ENCODE results near the gene STK17B.

STK17B gene

DNA sequence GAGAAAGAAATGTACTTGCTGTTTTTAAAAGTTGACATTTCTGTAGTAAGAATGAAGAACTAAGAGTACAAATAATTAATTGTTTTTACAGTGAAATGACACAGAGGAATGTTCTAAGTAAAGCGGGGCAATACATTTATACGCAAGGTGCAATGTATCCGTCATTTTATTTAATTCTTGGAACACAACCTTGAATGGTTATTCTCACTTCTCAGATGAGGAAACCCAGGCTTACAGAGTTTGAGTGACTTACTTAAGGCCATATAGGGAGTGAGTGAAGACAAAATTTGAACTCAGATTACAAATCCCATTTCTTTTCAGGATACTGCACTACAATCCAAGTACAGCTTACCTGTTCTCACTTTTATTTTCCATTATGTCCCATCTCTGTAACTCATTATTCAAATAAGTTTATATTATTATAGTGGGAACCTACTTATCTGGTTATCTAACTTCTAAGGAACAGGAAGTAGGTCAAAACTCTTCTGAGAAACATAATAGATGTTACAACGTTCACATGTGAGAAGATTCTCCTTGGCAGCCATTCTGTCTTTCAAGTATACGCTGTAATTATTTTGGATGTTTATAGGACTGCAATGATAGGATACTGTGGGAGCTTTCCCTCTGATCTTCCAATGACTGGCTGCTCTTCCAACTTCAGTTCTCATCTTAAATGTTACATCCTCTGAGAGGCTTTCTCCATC, 12.3 kb upstream of the STK17B start:
- no peak for DNase-seq

DNA sequence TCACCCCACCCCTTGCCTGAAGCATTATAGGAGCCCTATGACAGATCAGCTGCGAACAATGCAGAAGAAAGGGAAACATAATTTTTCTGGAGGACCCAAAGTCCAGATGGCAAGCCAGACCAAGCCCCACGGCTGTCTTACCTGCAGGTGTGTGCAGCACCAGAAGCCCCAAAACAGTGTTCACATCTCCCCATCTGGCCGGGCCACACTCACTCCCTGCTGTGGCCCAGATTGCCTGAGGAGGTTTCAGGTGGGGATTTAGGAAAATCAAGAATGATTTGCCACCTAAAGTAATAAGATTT, 11.7 kb upstream of the STK17B start:
- DNase-seq: no peak

GRCh38 chr2:196182439-196183171, 11.2 kb upstream of the STK17B start:
- DNase-seq: no peak

DNA sequence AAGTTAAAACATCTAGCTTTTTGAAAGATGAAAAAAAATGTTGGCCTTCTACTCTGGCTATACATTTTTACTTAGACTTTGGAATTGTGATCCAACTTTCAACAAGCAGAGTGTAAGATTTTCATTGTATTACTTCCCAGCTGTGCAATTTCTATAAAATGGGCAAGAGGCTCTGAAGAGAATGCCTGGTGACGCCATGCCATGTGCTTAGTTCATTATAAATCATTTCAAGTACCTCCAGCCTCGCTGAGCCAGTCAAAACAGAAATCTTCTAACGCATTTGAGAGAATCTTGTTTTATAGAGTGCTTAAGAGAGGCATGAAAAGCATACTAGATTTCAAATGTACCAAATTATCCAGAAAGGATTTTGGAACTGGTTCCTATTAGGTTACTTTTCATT, 10.1 kb upstream of the STK17B start:
- DNase-seq: no peak

GRCh38 chr2:196177124-196177523, 5.7 kb upstream of the STK17B start:
- no peak for DNase-seq

DNA sequence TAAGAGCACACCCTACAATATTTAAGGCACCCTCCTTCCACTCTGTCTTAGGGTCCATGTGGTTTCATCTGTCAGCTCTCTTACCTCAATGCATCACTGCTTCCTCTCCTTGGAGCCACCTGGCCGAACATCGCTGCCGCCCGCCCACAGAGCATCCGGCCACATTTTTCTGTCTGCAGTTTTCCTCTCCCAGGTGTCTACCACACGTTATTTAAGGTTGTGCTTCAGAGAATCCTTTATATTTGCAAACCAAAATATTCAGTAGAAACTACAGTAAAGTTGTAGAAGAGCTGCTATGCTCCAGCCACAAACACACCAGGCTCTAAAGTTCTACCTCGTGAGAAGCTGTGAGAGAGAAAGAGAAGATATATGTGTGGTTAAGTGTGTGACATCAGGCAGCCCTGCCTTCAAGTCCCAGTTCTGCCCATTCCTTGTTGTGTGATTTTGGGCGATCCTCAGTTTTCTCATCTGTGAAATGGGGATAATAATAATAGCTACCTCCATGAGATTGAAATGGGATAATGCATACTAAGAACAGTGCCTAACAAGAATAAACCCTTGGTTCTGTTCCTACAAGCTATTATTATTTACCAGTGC, 4.9 kb upstream of the STK17B start:
- peak; percentile 85 for DNase-seq

GRCh38 chr2:196174404-196174803, 3.0 kb upstream of the STK17B start:
- no peak for DNase-seq

- DNase-seq: no peak
Observed at GRCh38 chr2:196173505-196173904, 2.1 kb upstream of the STK17B start.

DNA sequence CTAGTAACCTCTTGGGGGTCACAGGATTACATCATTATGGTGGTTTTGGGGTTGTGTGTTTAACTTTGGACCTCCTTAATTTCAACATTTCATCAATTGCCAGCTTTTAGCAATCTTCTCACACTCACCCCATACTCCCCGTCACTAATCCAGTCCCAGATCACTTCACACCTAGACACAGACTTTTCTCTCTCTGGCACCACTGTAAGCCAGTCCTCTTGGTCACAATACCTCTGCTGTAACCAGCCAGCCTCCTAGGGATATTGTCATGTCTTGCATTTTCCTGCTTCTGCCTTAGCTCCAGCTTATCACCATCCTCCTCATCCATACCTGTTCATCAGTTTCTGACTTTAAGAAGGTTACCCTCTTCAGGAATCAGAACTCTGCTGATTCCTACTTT, 1.6 kb upstream of the STK17B start:
- DNase-seq: no peak

DNA sequence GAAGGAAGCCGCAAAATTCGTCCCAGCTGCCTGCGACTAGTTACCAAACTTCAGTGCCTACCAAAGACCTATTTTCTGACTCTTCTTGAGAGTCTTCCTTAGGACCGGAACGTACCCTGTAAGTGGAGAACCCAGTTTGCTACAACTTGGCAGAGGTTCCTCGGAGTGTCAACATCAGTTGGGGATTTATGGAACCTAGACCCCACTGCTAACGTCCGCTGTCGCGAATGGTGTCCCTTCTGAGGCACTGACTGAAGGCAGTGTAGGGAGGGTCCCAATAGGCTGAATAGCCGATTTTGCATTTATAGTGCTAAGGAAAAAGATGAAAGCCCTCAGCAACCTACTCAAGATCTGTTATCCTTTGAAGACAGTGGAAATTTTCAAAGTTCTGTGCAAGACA, 568 bp upstream of the STK17B start:
- no peak for DNase-seq

DNA sequence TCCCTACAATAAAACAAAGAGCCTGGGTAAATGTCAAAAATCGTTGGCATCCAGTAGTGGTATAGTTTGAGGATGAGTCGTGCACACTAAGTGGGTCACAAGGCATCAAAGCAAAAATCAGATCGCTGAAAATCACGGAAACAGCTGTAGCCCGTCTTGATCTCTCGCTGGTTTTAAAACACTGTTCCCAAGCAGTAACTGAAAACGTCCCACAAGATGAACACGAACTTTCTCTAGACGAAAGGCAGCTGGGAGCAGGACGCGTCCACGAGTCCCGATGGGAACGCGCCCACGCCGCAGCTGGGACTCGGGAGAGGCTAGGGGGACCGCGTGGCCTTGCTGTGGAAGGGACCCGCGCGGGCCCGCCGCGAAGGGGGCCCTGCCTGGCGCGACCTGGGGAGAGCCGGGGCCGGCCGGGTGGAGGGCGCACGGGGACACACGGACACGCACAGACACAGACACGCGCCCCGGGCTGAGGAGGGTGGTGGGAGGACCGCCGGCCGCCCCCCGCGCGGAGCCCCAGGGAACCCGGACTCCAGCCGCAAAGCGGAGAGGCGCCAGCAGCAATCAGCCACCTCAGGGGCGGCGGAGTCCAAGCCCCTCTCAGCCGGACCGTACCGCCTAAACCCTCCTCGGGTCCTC, 651 bp downstream of the STK17B start:
- peak; percentile 32 for DNase-seq

GRCh38 chr2:196170213-196170605, 1.2 kb downstream of the STK17B start:
- peak; percentile 40 for DNase-seq

DNA sequence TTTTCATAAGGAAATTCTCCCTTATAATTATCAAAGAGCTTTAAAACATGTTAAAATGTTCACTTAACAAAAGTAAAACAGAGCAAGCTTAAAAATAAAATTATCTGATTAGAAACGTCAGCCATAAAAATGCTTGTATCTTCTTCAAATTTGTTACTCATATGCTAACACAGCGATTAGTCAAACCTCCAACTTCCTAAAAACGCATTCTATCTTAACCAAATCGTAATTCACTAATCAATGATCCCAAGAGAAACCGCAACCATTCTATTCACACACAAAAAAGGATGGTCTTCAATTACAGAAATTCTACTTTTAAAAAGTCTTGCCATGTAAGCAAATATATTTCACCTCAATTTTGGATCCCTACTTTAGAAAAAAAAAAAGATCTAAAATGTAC, 1.9 kb downstream of the STK17B start:
- no peak for DNase-seq

- DNase-seq: no peak
Observed at GRCh38 chr2:196168181-196168580, 3.2 kb downstream of the STK17B start.

GRCh38 chr2:196167666-196168065, 3.7 kb downstream of the STK17B start:
- no peak for DNase-seq

DNA sequence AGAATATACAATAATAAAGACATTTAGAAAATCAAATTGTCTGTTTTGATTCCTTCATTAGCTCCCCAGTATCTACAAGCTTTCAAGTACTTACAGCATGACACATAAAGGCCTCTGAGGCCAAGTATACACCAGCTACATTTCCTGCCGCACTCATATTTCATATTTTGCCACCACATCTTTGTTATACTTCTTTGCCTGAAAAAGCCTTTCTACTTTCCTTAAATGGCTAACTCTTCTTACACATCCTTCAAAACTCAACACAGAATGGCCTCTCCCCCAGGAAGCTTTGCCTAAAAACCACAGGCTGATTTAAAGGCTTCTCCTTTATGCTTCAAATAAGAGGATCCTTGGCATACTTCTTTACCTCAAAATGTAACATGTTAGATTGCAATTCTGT, 4.5 kb downstream of the STK17B start:
- no peak for DNase-seq

DNA sequence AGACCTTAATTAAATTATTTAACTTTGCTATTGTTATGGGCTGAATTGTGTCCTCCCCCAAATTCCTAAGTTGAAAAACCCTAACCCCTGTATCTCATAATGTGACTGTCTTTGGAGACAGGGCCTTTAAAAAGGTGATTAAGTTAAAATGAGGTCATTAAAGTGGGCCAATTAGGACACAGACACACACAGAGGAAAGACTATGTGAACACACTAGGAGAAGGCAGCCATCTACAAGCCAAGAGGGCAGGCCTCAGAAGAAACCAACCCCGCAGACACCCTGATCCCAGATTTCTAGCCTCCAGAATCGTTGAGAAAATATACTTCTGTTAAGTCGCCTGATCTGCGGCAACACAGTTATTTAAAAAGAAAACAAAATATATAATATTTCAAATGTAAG, 6.4 kb downstream of the STK17B start:
- DNase-seq: no peak

- DNase-seq: no peak
Observed at GRCh38 chr2:196163285-196163684, 8.1 kb downstream of the STK17B start.

DNA sequence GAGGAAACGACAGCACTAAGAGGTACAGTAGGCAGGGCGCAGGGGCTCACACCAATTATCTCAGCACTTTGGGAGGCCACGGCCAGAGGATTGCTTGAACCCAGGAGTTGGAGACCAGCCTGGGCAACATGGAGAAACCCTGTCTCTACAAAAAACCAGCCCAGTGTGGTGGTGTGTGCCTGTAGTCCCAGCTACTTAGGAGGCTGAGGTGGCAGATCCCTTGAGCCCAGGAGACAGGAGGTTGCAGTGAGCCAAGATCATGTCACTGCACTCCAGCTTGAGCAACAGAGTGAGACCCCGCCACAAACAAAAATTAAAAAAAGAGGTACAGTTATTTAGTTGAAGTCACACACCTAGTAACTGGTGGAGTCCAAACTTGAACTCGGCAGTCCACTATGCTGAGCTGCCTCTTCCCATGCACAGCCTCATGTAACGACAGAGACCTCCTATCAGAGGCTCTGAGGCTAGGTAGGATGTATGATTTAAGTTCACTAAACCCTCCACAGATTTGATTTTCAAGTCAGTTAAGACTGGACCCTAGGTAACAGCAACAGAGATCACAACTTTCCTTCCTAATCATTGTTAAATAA, 8.7 kb downstream of the STK17B start:
- no peak for DNase-seq

- no peak for DNase-seq
Observed at GRCh38 chr2:196160946-196161345, 10.4 kb downstream of the STK17B start.

DNA sequence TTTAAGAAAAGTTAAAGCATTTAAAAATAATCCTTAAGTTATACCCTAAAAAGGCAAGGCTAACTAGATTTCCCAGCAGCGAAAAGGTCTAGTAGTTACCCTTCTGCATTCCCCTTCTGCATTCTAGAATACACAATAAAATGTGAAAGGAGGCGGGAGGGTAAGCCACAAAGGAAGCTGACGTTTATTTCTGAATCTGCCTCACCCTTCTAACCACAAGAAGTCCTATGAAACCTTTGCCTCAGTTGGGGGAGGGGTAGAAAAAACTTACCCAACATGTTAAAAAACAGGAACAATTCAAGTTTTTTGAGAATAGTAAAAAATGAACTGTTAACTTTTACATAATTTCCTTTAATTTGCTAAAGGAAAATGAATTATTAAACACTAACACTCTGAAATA, 11.3 kb downstream of the STK17B start:
- peak; percentile 54 for DNase-seq

- DNase-seq: no peak
Observed at GRCh38 chr2:196159221-196159892, 12.0 kb downstream of the STK17B start.

DNA sequence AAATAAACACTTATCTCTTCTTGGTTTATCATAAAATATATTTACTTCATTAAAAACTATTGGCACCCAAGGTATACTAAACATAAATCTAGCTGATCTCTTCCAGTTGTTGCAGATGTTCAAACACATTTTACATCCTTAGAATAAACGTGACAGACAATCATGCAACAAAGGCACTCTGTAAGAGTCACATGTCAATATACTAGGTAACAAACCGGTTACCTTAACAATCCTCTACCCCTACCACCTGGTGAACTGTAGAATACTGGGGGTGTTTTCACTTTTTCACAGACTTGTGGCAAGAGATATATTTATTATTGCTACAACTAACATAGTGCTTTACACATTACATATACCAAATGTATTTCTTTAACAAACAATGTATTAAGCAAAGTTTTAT, 15.8 kb downstream of the STK17B start:
- no peak for DNase-seq

All from activated gamma-delta T cell treated with Interleukin-2 at 50 U/mL for 16 hours (primary cell).